HCEC 1CT (cell line): ENCODE results near the gene SSH2.

Experiments
- DNase-seq: peaks from one replicate; pipeline ENCODE4 v3.0.0-alpha.2; 2017

SSH2 gene

GRCh38 chr17:29597361-29598172 is 332.5 kb downstream of the SSH2 start:
- no peak for DNase-seq

GRCh38 chr17:29596811-29597210 is 333.2 kb downstream of the SSH2 start:
- no peak for DNase-seq

- no peak for DNase-seq
Measured at GRCh38 chr17:29595943-29596774, 333.9 kb downstream of the SSH2 start.

- DNase-seq, result peak; percentile 49
Measured at GRCh38 chr17:29595107-29595942, 334.7 kb downstream of the SSH2 start.

- no peak for DNase-seq
Measured at GRCh38 chr17:29594519-29595090, 335.4 kb downstream of the SSH2 start.

GRCh38 chr17:29593591-29594518 is 336.2 kb downstream of the SSH2 start:
- DNase-seq, result no peak

- no peak for DNase-seq
Measured at GRCh38 chr17:29592850-29593551, 337.0 kb downstream of the SSH2 start, which contains the start of gene ANKRD13B. TSS of gene ANKRD13B (plus strand) at chr17:29593132. CDS start at chr17:29593622, 490 bp downstream.

- peak; percentile 69 for DNase-seq
Measured at GRCh38 chr17:29591737-29592608, 338.1 kb downstream of the SSH2 start.

- peak; percentile 61 for DNase-seq
Measured at GRCh38 chr17:29591146-29591736, 338.8 kb downstream of the SSH2 start.

GRCh38 chr17:29590411-29591145 is 339.4 kb downstream of the SSH2 start:
- peak; percentile 66 for DNase-seq

GRCh38 chr17:29589524-29590410 is 340.3 kb downstream of the SSH2 start, which contains the start of gene GIT1:
TSS of gene GIT1 (minus strand) at chr17:29589648. CDS start at chr17:29589378, 270 bp downstream.
- DNase-seq, result peak; percentile 88

- peak; percentile 42 for DNase-seq
Measured at GRCh38 chr17:29588562-29589411, 341.2 kb downstream of the SSH2 start.

GRCh38 chr17:29588017-29588561 is 341.9 kb downstream of the SSH2 start:
- no peak for DNase-seq

- DNase-seq, result no peak
Measured at GRCh38 chr17:29587591-29587990, 342.4 kb downstream of the SSH2 start.

GRCh38 chr17:29586676-29587469 is 343.2 kb downstream of the SSH2 start:
- DNase-seq, result no peak
